GM12874 (cell line): Measurements from ENCODE around the gene HECTD3.

ENCODE experiments used
- CTCF ChIP-seq: IDR thresholded peaks from 2 replicates; pipeline ENCODE4 v1.5.1; 2011; ENCODE audit warnings: low read depth, mild to moderate bottlenecking, control low read depth, low read length, moderate library complexity; ENCODE audit not compliant: insufficient read depth

The HECTD3 gene

GRCh38 chr1:45013551-45014209, 2.6 kb upstream of the HECTD3 start:
- TF ChIP-seq CTCF, result no peak

GRCh38 chr1:45012639-45013278, 1.6 kb upstream of the HECTD3 start:
- TF ChIP-seq CTCF, result no peak

GRCh38 chr1:45011837-45012638, 914 bp upstream of the HECTD3 start, which contains the start of gene UROD:
TSS of gene UROD (plus strand) at chr1:45012254. CDS start at chr1:45012266, 12 bp downstream.
- no peak for TF ChIP-seq CTCF

- no peak for TF ChIP-seq CTCF
Observed at GRCh38 chr1:45009956-45010854, 919 bp downstream of the HECTD3 start.

GRCh38 chr1:45009296-45009865, 1.7 kb downstream of the HECTD3 start:
- TF ChIP-seq CTCF, result no peak

- TF ChIP-seq CTCF, result no peak
Observed at GRCh38 chr1:45008516-45008915, 2.6 kb downstream of the HECTD3 start.

- TF ChIP-seq CTCF, result no peak
Observed at GRCh38 chr1:45008076-45008475, 3.0 kb downstream of the HECTD3 start.
